K562 (cell line): ENCODE results near the gene OARD1. TPM values are rescaled to one million over a fixed set of nuclear protein-coding genes. Genes with fewer than 3 reads are reported as not detected.

ENCODE experiments used
- ATAC-seq: fragments of 200-7000 bp; cut with Tn5 transposase; 3 replicates; pipeline ENCODE4 v1.9.1; 2020; ENCODE audit warnings: moderate library complexity
- BruUV-seq: library from RNA; stranded (reverse); fragments of 400-500 nt; replicated peaks from 2 replicates; lab custom pipeline; 2021; lab: Mats Ljungman, UMichigan
- CTCF ChIA-PET: fragments of 300-600 bp; formaldehyde crosslinking; extraction: SDS; loops from one replicate; lab custom pipeline; 2021; ENCODE audit warnings: low intra/inter-chr PET ratio; lab: Yijun Ruan, JAX
- POLR2A ChIA-PET: fragments of 300-600, 350-650 bp; sonication (Branson Sonifier 250); formaldehyde crosslinking; extraction: SDS; loops from one replicate; lab custom pipeline; 2021; ENCODE audit warnings: antibody characterized with exemption, inconsistent platforms; lab: Yijun Ruan, JAX
- DNase-seq, 4 experiments: peaks; one replicate each; pipeline versions ENCODE4 v3.0.0 to v3.0.0-alpha.2; 2011 to 2018; ENCODE audit warnings: low spot score in 3 of 4, mixed read lengths in 3 of 4; ENCODE audit errors: extremely low read depth in 1 of 4
- FAIRE-seq: peaks from 2 replicates; lab custom pipeline; 2011; peaks lifted over from hg19 to GRCh38; lab: Jason Lieb, UNC
- H2AFZ ChIP-seq: 2 replicates; pipeline ENCODE4 v1.6.0; 2011; ENCODE audit warnings: low read depth, low read length, control low read depth, inconsistent platforms
- H3K27ac ChIP-seq: fragments of 200-600 bp; 3 replicates; pipeline ENCODE4 v1.8.0; 2011; ENCODE audit warnings: low read depth, mild to moderate bottlenecking, control low read depth, inconsistent platforms, low read length, moderate library complexity, mixed read lengths; ENCODE audit errors: extremely low read depth
- H3K27me3 ChIP-seq, 2 experiments: fragments of 300-600 bp in 1 of 2; 2 replicates in 1 of 2; 3 replicates in 1 of 2; pipeline versions ENCODE4 v1.6.0 to v1.8.0; 2011; ENCODE audit warnings: inconsistent platforms in 2 of 2, low read length in 2 of 2, mild to moderate bottlenecking in 1 of 2, mixed read lengths in 1 of 2, moderate library complexity in 1 of 2; ENCODE audit not compliant: control insufficient read depth in 2 of 2, insufficient read depth in 2 of 2
- H3K36me3 ChIP-seq: fragments of 300-600 bp; 3 replicates; pipeline ENCODE4 v1.8.0; 2011; ENCODE audit warnings: mild to moderate bottlenecking, low read length, inconsistent platforms; ENCODE audit not compliant: control insufficient read depth, insufficient read depth
- H3K4me1 ChIP-seq, 2 experiments: fragments of 200-600 bp in 1 of 2; replicated peaks in 1 of 2; 2 replicates in 1 of 2; 3 replicates in 1 of 2; pipeline versions ENCODE4 v1.5.1 to v1.8.0; 2011; ENCODE audit warnings: inconsistent platforms in 2 of 2, low read length in 2 of 2, mild to moderate bottlenecking in 1 of 2, mixed read lengths in 1 of 2, moderate library complexity in 1 of 2; ENCODE audit not compliant: control insufficient read depth in 2 of 2, insufficient read depth in 2 of 2
- H3K4me2 ChIP-seq: 2 replicates; pipeline ENCODE4 v1.6.1; 2011; ENCODE audit warnings: low read length, control low read depth, inconsistent platforms, mixed read lengths; ENCODE audit not compliant: insufficient read depth
- H3K4me3 ChIP-seq: fragments of 200-600 bp; sonication (generic), shearing (Covaris generic); 2 replicates; pipeline ENCODE4 v1.5.1; 2016; ENCODE audit warnings: control low read depth, inconsistent platforms
- H3K79me2 ChIP-seq: fragments of 200-600 bp; 3 replicates; pipeline ENCODE4 v1.8.0; 2011; ENCODE audit warnings: low read length, inconsistent platforms; ENCODE audit not compliant: control insufficient read depth, insufficient read depth
- H3K9ac ChIP-seq, 2 experiments: 2 replicates each; pipeline versions ENCODE4 v1.6.0 to v1.6.1; 2011; ENCODE audit warnings: low read depth in 2 of 2, low read length in 2 of 2, control low read depth in 1 of 2, inconsistent platforms in 1 of 2, mild to moderate bottlenecking in 1 of 2, mixed read lengths in 1 of 2; ENCODE audit not compliant: insufficient read depth in 1 of 2
- H3K9me1 ChIP-seq: one replicate; pipeline ENCODE4 v1.6.0; 2011; ENCODE audit warnings: inconsistent platforms, mild to moderate bottlenecking, low read length, moderate library complexity; ENCODE audit not compliant: control insufficient read depth, insufficient read depth
- H3K9me3 ChIP-seq: replicated peaks from 2 replicates; pipeline ENCODE4 v1.5.1; 2011; ENCODE audit warnings: low read depth, low read length, inconsistent platforms; ENCODE audit not compliant: control insufficient read depth, insufficient read depth
- H4K20me1 ChIP-seq: replicated peaks from 2 replicates; pipeline ENCODE4 v1.6.1; 2011; ENCODE audit warnings: low read length, inconsistent platforms, mixed read lengths; ENCODE audit not compliant: control insufficient read depth, insufficient read depth
- AFF4 ChIP-seq: sonication (generic); formaldehyde crosslinking; IDR thresholded peaks from 2 replicates; pipeline ENCODE4 v1.8.0; 2023; ENCODE audit warnings: mild to moderate bottlenecking, missing genetic modification reagents
- ATF1 ChIP-seq, 2 experiments: fragments of 450-650 bp in 1 of 2; IDR thresholded peaks; 2 replicates each; pipeline ENCODE4 v1.6.1; 2016; ENCODE audit warnings: missing compliant biosample characterization in 1 of 2, missing genetic modification characterization in 1 of 2
- EGR1 ChIP-seq: fragments of 450-650 bp; conservative IDR thresholded peaks from 2 replicates; pipeline ENCODE4 v1.6.1; 2017; ENCODE audit warnings: mild to moderate bottlenecking
- GTF2E2 ChIP-seq: fragments of 200-800 bp; sonication (Bioruptor generic); IDR thresholded peaks from 2 replicates; pipeline ENCODE4 v1.6.1; 2016; ENCODE audit warnings: missing genetic modification characterization, missing compliant biosample characterization
- HMBOX1 ChIP-seq: sonication (generic); IDR thresholded peaks from 2 replicates; pipeline ENCODE4 v1.6.1; 2016
- LCOR ChIP-seq: sonication (generic); formaldehyde crosslinking; IDR thresholded peaks from 2 replicates; pipeline ENCODE4 v1.8.0; 2022; ENCODE audit warnings: mild to moderate bottlenecking, missing genetic modification reagents
- NRF1 ChIP-seq, 2 experiments: fragments of 450-650 bp; IDR thresholded peaks in 1 of 2; conservative IDR thresholded peaks in 1 of 2; 2 replicates each; pipeline ENCODE4 v1.6.1; 2014; ENCODE audit warnings: mild to moderate bottlenecking in 2 of 2
- RBFOX2 ChIP-seq: fragments of 200-400 bp; formaldehyde crosslinking; IDR thresholded peaks from 2 replicates; pipeline ENCODE4 v1.6.1; 2017; ENCODE audit warnings: low read depth, mild to moderate bottlenecking, low read length, moderate library complexity
- SMARCA4 ChIP-seq: fragments of 450-650 bp; IDR thresholded peaks from 2 replicates; pipeline ENCODE4 v1.6.1; 2016
- SMARCE1 ChIP-seq: fragments of 450-650 bp; IDR thresholded peaks from 2 replicates; pipeline ENCODE4 v1.7.1; 2016; ENCODE audit warnings: mild to moderate bottlenecking
- ZBTB9 ChIP-seq: fragments of 450-650 bp; formaldehyde crosslinking; IDR thresholded peaks from 2 replicates; pipeline ENCODE4 v1.4.0; 2020; ENCODE audit warnings: mild to moderate bottlenecking, moderate library complexity
- ZFP30 ChIP-seq: fragments of 250-450 bp; sonication (Bioruptor Pico); IDR thresholded peaks from 2 replicates; pipeline ENCODE4 v1.8.0; 2022; ENCODE audit warnings: moderate library complexity, mild to moderate bottlenecking, inconsistent platforms, borderline replicate concordance
- WGBS: fragments of 100-300 bp; shearing (Covaris generic); methylation state at CpG from one replicate; pipeline ENCODE4 v1.1.6; 2016; ENCODE audit warnings: low coverage, mixed read lengths; ENCODE audit not compliant: insufficient coverage; ENCODE audit errors: missing lambda C conversion rate; 5-methylcytosine and 5-hydroxymethylcytosine counted together
- in situ Hi-C: fragments of 300-500 bp; cut with MboI; formaldehyde crosslinking; loops from 4 replicates; pipeline ENCODE4 v1.15.0; 2018; ENCODE audit warnings: inconsistent platforms, mixed read lengths
- intact Hi-C: fragments of 100-400 bp; cut with micrococcal nuclease; formaldehyde crosslinking; loops from 2 replicates; pipeline ENCODE4 v1.14.2; 2022
- polyA plus RNA-seq, 8 experiments: library from polyadenylated mRNA; depleted of rRNA in 4 of 8; stranded (reverse) in 5 of 8; unstranded in 3 of 8; fragments of >200 nt; fragmentation: Nextera tagmentation in 2 of 8; fragmentation: Illumina TruSeq in 1 of 8; extraction: Ambion mirVana in 2 of 8; extraction: Trizol in 1 of 8; gene quantifications; 2 replicates each; pipeline versions ENCODE4 v1.2.1 to v1.2.3, GENCODE V29; 2011 to 2014; ENCODE audit warnings: inconsistent platforms in 1 of 8, missing spikeins in 1 of 8
- total RNA-seq, 7 experiments: library from RNA; depleted of rRNA in 6 of 7; stranded (reverse); fragments of >200 nt in 6 of 7; fragmentation: Illumina TruSeq in 2 of 7; extraction: Trizol in 2 of 7; gene quantifications; 2 replicates each; pipeline versions ENCODE4 v1.2.1 to v1.2.3, GENCODE V29; 2011 to 2021; ENCODE audit warnings: low replicate concordance in 1 of 7

Gene OARD1
- total and polyA plus RNA-seq, 9 of the 15 experiments (the other 6 are each of a cell fraction or from before 2014, with no cell fraction given), result 43.4 to 88.3 (median 61.1) TPM

- in situ Hi-C loops, result no loop called here
- Histone ChIP-seq H3K9me1 (no peaks in the 10 kb centered on the region), H3K79me2 (peaks cover 76% of the 10 kb centered on the region), H3K27ac (peak overlapping the region; percentile 94), H3K9me3 (no peaks in the 10 kb centered on the region), H2AFZ (peak overlapping the region; percentile 75), H3K9ac (peak overlapping the region; percentile 96 to 97), H3K27me3 (no peaks in the 10 kb centered on the region), H3K36me3 (peaks cover 30% of the 10 kb centered on the region), H3K4me1 (peaks cover 9 to 21% of the 10 kb centered on the region in 2 experiments), H3K4me3 (peak overlapping the region; percentile 83), H4K20me1 (no peaks in the 10 kb centered on the region), H3K4me2 (peak overlapping the region; percentile 99)
- TSS peak; percentile 81 for BruUV-seq
- 1% methylated on average over 11 of the region's 11 CpGs for WGBS
- FAIRE-seq, result peak; percentile 85
- no peak for ATAC-seq
- DNase-seq, result peak in 1 of 4 experiments; percentile 55
- intact Hi-C loops, result loop anchor here (5.0 kb wide), 2 partner anchors 77 to 243 kb away; no protein-coding TSS in a partner anchor
- POLR2A ChIA-PET, result interaction anchor here (0.8 to 1.5 kb wide), 5 partner anchors 9 to 251 kb away, joined by 3 to 6 read pairs (median 3); no protein-coding TSS in a partner anchor
- CTCF ChIA-PET, result no interaction called here
- TF ChIP-seq SMARCA4 (no peak; the same call in 1 of the 2 replicates), HMBOX1 (0 out of 2 replicates have a peak, but pooled peaks have one; percentile 22), AFF4 (peak; percentile 62; the same call in 1 of the 2 replicates), EGR1 (no peak), LCOR (CRISPR knock-in tag) (peak; percentile 50; the same call in 1 of the 2 replicates), ATF1 (CRISPR knock-in tag; IDR thresholded peaks at IDR 0.05) (no peak), ATF1 (tag; IDR thresholded peaks at IDR 0.05) (0 out of 2 replicates have a peak, but pooled peaks have one; percentile 12), ZBTB9 (CRISPR knock-in tag) (0 out of 2 replicates have a peak, but pooled peaks have one; percentile 21), NRF1 (conservative IDR thresholded peaks at IDR 0.05 in 1 of 2, IDR thresholded peaks at IDR 0.05 in 1 of 2) (peak in 1 of 2 experiments; percentile 30; a peak in 1 of 4 replicates), SMARCE1 (0 out of 2 replicates have a peak, but pooled peaks have one; percentile 20), RBFOX2 (no peak), ZFP30 (CRISPR knock-in tag) (no peak), GTF2E2 (peak; percentile 8; the same call in 1 of the 2 replicates)
These were observed 2.0 kb upstream of the OARD1 start for GRCh38 chr6:41073968-41074691.
